Lung (tissue), 12 donors: ENCODE measurements around the gene SLC25A19. TPM values are rescaled to one million over a fixed set of nuclear protein-coding genes. Genes with fewer than 3 reads are reported as not detected.

Experiments
- ATAC-seq: fragments of 200-7000 bp; cut with Tn5 transposase; one replicate; pipeline ENCODE4 v1.9.1; 2020; ENCODE audit warnings: moderate number of reproducible peaks; ENCODE audit not compliant: insufficient read depth, low FRiP score
- DNase-seq, 3 donors: peaks; one replicate each; pipeline ENCODE4 v3.0.0-alpha.2; 2013 to 2017
- H3K27ac ChIP-seq, 2 donors: one replicate each; pipeline ENCODE4 v1.5.1; 2013; ENCODE audit warnings: mild to moderate bottlenecking in 2 of 2, moderate library complexity in 2 of 2, control low read depth in 1 of 2, inconsistent platforms in 1 of 2, low read depth in 1 of 2, low read length in 1 of 2
- H3K27me3 ChIP-seq, 3 donors: one replicate each; pipeline ENCODE4 v1.5.1; 2013; ENCODE audit warnings: low read length in 2 of 3; ENCODE audit not compliant: control insufficient read depth in 3 of 3, insufficient read depth in 3 of 3
- H3K36me3 ChIP-seq, 4 donors: one replicate each; pipeline ENCODE4 v1.5.1; 2013; ENCODE audit warnings: low read length in 4 of 4, mild to moderate bottlenecking in 1 of 4, moderate library complexity in 1 of 4; ENCODE audit not compliant: control insufficient read depth in 4 of 4, insufficient read depth in 4 of 4
- H3K4me1 ChIP-seq, 5 donors: one replicate each; pipeline ENCODE4 v1.5.1; 2013; ENCODE audit warnings: low read length in 5 of 5, mild to moderate bottlenecking in 2 of 5, moderate library complexity in 1 of 5; ENCODE audit not compliant: control insufficient read depth in 5 of 5, insufficient read depth in 5 of 5
- H3K4me3 ChIP-seq: one replicate; pipeline ENCODE4 v1.5.1; 2013; ENCODE audit warnings: mild to moderate bottlenecking, control low read depth, moderate library complexity
- H3K9ac ChIP-seq, 2 donors: one replicate each; pipeline ENCODE4 v1.5.1; 2013; ENCODE audit warnings: low read length in 2 of 2, control low read depth in 1 of 2; ENCODE audit not compliant: insufficient read depth in 1 of 2
- H3K9me3 ChIP-seq, 4 donors: one replicate each; pipeline ENCODE4 v1.5.1; 2013; ENCODE audit warnings: low read length in 3 of 4, mild to moderate bottlenecking in 1 of 4, moderate library complexity in 1 of 4; ENCODE audit not compliant: control insufficient read depth in 4 of 4, insufficient read depth in 3 of 4
- WGBS, 2 donors: extraction: QIAGEN DNeasy Blood & Tissue Kit; methylation state at CpG; one replicate each; pipeline ENCODE4 v1.1.7; 2013; 5-methylcytosine and 5-hydroxymethylcytosine counted together
- polyA plus RNA-seq, 2 donors: library from polyadenylated mRNA; stranded (reverse); fragments of 200-250 nt; gene quantifications; one replicate each; pipeline ENCODE4 v1.2.1, GENCODE V29; 2013
- total RNA-seq, 2 donors: library from RNA; depleted of rRNA in 1 of 2; stranded (reverse); fragments of >200 nt in 1 of 2; gene quantifications; one replicate each; pipeline ENCODE4 v1.2.1, GENCODE V29; 2014 to 2021
- TF ChIP-seq, protein P1 (sequence below): IDR thresholded peaks from 2 replicates; pipeline ENCODE4 v1.5.1; 2012; ENCODE audit warnings: mild to moderate bottlenecking; ENCODE audit errors: control extremely low read depth, extremely low read depth
- donor health status: control.
- donor health status: control.
- donor health status: Bipolar disorder and iron deficiency.
- donor health status: healthy.
- donor health status: DM: yes; HTN: yes; CAD: no.

Gene SLC25A19
- total and polyA plus RNA-seq, 4 donors: 9.8 to 27.4 (median 24.0) TPM

DNA sequence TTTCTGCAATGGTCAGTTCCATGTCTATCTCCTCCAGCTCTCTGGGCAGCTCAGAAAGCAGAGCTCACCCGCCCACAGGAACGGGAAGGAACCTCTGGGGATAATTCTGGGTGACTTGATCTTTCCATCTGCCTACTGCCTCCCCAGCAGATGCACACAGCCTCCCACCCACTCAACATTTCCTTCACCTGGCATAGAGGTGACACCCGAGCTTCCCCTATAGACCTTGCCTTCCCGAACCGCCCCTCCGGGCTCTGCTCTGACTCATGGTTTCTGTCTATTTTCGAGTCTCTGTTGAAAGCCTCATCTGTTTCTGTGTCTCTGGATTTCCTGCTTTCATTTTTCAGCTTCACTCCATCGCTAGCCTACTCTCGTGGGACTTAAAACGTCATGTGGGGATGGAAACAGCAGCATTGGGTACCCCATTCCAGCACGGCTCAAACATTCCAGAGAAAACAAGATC, 39.2 kb downstream of the SLC25A19 start:
- Histone ChIP-seq H3K4me3 (no peak overlapping the region), H3K4me1 (no peaks in the 10 kb centered on the region), H3K27me3 (no peaks in the 10 kb centered on the region), H3K9me3 (no peaks in the 10 kb centered on the region), H3K27ac (peak overlapping the region in 1 of 2 donors; percentile 24), H3K36me3 (peaks cover 0 to 14% (median 10%) of the 10 kb centered on the region in 4 donors), H3K9ac (no peak overlapping the region)
- DNase-seq (no peak), ATAC-seq (peak; percentile 58)
- TF ChIP-seq, protein P1, sequence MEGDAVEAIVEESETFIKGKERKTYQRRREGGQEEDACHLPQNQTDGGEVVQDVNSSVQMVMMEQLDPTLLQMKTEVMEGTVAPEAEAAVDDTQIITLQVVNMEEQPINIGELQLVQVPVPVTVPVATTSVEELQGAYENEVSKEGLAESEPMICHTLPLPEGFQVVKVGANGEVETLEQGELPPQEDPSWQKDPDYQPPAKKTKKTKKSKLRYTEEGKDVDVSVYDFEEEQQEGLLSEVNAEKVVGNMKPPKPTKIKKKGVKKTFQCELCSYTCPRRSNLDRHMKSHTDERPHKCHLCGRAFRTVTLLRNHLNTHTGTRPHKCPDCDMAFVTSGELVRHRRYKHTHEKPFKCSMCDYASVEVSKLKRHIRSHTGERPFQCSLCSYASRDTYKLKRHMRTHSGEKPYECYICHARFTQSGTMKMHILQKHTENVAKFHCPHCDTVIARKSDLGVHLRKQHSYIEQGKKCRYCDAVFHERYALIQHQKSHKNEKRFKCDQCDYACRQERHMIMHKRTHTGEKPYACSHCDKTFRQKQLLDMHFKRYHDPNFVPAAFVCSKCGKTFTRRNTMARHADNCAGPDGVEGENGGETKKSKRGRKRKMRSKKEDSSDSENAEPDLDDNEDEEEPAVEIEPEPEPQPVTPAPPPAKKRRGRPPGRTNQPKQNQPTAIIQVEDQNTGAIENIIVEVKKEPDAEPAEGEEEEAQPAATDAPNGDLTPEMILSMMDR: no peak
- WGBS, 2 donors: 62 to 77% methylated on average over 11 of the region's 11 CpGs

DNA sequence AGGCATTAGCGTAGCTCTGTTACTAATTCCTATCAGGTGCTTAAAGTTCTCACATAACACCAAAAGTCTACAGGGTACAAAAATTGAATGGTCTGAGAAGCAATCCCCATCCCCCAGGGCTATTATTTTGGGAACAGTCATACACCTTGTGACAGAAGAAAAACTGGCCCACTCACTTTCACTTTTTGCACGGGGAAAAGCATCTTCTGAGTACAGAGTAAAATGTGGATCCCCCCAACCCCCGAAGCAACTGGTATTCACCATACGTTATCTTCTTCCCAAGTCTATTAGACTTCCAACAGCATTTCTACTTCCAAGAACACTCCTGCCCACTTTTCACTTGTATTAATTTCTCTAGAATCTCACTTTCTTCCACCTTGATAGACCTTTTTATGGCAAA, 39.7 kb downstream of the SLC25A19 start:
- H3K27ac ChIP-seq: no peak overlapping the region
- H3K9ac ChIP-seq: no peak overlapping the region

DNA sequence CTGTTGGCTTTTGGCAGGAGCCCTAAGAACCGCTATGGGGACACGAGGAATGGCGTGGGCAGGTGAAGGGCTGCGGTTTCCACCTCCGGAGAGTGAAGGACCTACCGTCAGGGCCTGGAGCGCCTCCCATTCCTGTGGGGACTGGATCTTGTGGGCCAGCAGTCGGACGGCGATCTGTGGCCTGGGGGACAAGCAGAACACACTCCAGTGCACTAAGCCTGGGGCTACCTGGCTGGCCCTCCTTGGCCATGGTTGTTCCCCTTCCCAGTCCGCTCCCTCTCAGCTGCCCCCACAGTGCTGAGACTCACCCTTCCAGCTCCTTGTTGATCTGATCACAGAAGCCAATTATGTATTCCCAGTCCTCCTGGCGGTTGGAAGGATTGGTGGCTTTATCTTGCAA, 42.8 kb downstream of the SLC25A19 start:
- H3K4me1 ChIP-seq: no peaks in the 10 kb centered on the region
- no peaks in the 10 kb centered on the region for H3K9me3 ChIP-seq
- DNase-seq: no peak
- no peak overlapping the region for H3K27ac ChIP-seq
- peaks cover 13 to 50% (median 28%) of the 10 kb centered on the region in 4 donors for H3K36me3 ChIP-seq
- no peak for ATAC-seq
- no peaks in the 10 kb centered on the region for H3K27me3 ChIP-seq
- no peak overlapping the region for H3K9ac ChIP-seq
- H3K4me3 ChIP-seq: no peak overlapping the region
- 94 to 96% methylated on average over 12 of the region's 12 CpGs for WGBS, 2 donors
- TF ChIP-seq, protein P1: no peak

More for the DNA sequence above, 39.7 kb downstream of the SLC25A19 start:
- DNase-seq: no peak
- Histone ChIP-seq H3K4me3 (no peak overlapping the region), H3K36me3 (peaks cover 0 to 19% (median 11%) of the 10 kb centered on the region in 4 donors), H3K27me3 (no peaks in the 10 kb centered on the region), H3K4me1 (no peaks in the 10 kb centered on the region), H3K9me3 (no peaks in the 10 kb centered on the region)
- TF ChIP-seq, protein P1: no peak
- WGBS, 2 donors: 74 to 82% methylated on average over 4 of the region's 4 CpGs
- ATAC-seq: no peak

DNA sequence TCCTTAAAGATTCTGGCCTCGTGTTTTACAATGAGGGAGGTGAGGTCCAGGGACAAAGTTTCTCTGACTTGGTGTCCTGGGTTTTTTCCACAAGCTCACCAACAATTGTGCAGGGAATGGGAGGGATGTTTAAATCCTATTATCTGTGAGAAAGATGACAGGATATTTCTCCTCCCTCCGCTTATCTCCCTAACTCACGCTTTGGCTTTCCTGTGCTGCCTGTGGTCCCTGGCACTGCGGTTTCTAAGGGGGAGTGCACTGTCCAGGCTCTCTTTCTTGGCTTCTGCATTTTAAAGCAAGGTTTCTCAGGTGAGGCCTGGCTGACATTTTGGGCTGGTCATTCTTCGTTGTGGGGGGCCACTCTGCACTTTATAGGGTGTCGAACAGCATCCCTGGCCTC, 44.2 kb downstream of the SLC25A19 start:
- H3K9me3 ChIP-seq: no peaks in the 10 kb centered on the region
- DNase-seq (no peak), ATAC-seq (no peak)
- H3K4me1 ChIP-seq: no peaks in the 10 kb centered on the region
- no peak overlapping the region for H3K4me3 ChIP-seq
- 82 to 85% methylated on average over 6 of the region's 6 CpGs for WGBS, 2 donors
- no peak overlapping the region for H3K27ac ChIP-seq
- H3K27me3 ChIP-seq: no peaks in the 10 kb centered on the region
- no peak overlapping the region for H3K9ac ChIP-seq
- peaks cover 13 to 63% (median 35%) of the 10 kb centered on the region in 4 donors for H3K36me3 ChIP-seq
- TF ChIP-seq, protein P1: no peak
